ENCODE measurements around the gene ADAMTS13.
"Not testable (repeated sequence)": the region's sequence is repeated elsewhere in the genome, so short reads cannot be mapped to it uniquely, and the experiment has no call there.

The ADAMTS13 gene

DNA sequence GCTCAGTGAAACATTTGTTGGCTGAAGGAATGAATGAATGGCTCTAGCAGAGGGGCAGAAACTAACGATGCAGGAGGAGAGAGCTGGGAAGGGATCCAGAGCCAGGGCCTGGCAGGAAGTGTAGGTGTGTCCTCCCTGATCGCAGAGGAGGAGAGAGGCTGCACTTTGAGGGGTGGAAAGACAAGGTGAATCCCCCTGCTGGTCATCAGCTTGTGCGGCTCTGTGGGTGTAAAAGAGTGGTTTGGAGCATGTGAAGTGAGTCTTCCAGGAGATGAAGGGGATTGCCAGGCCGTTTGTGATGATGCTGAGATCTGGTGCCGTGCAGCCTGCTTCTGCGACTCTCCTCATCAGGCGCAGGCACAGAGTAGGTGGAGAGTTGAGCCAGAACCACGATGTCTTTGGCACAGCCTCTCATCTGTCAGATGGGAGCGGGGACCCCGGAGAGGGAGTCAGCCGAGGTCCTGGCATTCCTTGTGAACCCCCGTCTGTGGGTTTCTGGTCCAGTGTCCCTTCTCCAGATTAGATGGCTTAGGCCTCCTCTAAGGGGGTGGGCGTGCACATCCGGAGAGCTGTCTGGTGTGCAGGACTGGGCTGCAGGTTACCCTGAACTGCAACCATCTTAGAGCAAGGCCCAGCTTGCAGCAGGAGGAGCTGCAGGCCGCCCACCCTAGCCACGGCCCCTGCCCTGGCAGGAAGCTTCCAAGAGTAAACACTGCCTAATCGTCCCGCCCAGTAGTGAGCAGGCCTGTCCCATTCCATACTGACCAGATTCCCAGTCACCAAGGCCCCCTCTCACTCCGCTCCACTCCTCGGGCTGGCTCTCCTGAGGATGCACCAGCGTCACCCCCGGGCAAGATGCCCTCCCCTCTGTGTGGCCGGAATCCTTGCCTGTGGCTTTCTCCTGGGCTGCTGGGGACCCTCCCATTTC, at the start of gene ADAMTS13:
ADAMTS13 (plus strand) TSS at position 753 of the 928 bp plus-strand sequence; CDS start at position 830, 77 bp downstream.
- DNase-seq (ENCODE audit: low spot score), result no peak

DNA sequence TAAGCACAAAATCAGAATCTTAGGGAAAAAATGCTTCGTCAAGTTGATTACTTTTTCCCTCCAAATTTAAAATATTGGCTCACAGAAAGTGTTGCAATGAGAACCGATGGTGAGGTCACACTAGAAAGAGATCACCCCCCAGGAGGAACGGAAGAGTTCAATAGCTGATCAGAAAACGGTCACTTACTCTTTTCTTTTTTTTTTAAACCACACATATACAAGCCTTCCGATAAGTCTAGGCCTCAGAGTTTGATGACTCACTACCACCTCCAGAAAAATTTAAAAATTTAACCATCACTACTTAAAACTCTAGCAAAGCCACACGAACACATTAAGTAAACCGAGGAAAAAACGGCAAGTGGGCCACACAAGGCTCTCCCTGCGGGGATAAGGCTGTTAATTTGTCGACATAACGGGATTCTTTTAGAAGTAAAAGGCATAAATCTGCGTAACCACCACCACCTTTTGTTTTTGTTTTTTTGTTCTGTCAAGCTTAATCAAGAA, 47.5 kb upstream of the ADAMTS13 start:
- no peak for DNase-seq (ENCODE audit: low spot score)

DNA sequence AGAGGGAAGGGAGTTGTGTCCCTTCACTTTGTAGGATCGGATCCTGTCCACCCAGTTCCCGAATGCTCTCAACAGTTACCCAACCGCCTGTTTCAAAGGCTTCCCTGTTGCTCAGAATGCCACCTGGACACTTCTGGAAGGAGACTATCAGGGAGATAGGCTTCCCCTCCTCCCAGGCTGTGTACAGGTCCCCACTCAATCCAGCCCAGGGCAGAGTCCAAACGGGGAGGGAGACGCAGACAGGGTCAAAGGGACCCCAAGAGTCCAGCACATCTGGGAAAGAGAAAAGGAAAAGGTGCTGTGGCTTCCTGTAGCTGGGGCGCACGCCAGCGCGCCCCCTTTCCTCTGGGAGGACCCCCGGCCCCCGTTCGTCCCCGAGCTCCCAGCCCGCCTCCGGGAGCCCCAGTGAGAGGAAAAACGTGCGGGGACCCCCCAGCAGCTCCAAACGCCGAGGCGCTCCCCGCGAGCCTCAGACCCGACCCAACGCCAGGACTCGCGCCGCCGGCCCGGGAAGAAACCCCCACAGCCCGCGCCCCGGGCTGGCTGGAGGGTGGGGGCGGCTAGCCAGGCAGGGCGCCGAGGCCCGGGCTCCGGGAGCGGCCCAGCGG, 46.9 kb upstream of the ADAMTS13 start:
- DNase-seq (ENCODE audit: low spot score), result no peak

DNA sequence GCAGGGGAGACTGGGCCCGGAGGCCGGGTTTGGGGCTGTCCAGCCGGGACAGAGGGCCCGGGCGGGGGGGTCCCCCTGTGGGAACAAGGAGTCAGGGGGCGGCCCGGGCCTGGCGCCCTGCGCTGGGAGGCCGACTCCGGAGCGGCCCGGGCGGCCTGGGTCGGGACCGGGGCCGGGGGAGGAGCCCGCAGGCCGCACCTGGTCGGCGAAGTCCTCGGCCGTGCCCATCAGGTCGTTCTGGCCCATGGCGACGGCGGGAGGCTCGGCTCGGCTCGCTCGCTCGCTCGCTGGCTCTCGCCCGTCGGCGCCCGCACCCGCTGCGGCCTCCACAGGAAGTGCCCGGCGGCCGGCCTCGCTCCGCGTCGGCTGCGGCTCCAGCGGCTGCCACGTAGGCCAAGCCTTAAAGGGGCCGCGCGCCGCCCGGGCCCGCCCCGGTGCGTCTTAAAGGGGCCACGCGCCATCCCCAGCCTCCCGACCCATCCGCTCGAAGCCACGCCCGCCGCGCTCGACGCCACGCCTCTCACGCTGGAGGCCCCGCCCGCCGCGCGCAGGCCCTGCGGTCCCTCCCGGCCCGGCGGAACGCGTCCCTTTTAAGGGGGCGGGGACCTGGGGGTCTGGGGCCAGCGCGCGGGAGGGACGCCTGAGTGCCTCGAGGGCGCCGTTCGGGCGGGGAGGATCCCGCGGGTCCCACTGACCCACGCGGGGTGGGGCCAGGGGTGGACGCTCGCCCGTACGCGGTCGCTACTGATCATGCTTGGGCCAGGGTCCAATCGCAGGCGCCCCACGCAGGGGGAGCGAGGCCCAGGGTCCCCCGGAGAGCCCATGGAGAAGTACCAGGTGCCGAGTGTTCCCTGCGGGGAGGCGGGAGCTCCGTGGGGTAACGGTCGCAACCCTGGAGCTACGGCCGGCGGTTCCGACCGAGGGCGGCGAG, 46.2 kb upstream of the ADAMTS13 start, which contains the start of the genes STKLD1 and SURF4:
STKLD1 (plus strand) TSS at position 643 of the 931 bp plus-strand sequence; CDS start at position 751, 108 bp downstream.
SURF4 (minus strand) TSS at position 337 of the 931 bp plus-strand sequence; CDS start at position 246, 91 bp downstream.
- DNase-seq (ENCODE audit: low spot score), result peak; percentile 97

DNA sequence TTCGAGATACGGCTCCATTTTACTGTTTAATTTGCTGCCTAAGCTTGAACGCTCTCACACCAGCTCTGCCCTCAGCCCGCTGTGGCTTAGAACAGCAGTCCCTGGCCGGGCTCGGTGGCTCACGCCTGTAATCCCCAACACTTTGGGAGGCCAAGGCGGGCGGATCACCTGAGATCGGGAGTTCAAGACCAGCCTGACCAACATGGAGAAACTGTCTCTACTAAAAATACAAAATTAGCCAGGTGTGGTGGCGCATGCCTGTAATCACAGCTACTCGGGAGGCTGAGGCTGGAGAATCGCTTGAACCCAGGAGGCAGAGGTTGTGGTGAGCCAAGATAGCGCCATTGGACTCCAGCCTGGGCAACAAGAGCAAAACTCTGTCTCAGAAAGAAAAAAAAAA, 44.9 kb upstream of the ADAMTS13 start:
- DNase-seq (ENCODE audit: low spot score), result not testable (repeated sequence)

DNA sequence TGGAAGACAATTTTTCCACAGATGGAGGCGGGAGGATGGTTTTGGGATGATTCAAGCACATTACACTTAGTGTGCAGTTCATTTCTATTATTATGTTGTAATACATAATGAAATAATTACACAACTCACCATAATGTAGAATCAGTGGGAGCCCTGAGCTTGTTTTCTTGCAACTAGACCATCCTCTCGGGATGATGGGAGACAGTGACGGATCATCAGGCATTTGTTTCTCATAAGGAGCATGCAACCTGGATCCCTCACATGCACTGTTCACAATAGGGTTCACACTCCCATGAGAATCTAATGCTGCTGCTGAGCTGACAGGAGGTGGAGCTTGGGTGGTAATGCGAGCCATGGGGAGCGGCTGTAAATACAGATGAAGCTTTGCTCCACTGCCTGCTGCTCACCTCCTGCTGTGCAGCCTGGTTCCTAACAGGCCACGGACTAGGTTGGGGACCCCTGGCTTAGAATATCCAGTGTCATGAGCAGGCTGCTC, 44.4 kb upstream of the ADAMTS13 start:
- DNase-seq (ENCODE audit: low spot score), result no peak

DNA sequence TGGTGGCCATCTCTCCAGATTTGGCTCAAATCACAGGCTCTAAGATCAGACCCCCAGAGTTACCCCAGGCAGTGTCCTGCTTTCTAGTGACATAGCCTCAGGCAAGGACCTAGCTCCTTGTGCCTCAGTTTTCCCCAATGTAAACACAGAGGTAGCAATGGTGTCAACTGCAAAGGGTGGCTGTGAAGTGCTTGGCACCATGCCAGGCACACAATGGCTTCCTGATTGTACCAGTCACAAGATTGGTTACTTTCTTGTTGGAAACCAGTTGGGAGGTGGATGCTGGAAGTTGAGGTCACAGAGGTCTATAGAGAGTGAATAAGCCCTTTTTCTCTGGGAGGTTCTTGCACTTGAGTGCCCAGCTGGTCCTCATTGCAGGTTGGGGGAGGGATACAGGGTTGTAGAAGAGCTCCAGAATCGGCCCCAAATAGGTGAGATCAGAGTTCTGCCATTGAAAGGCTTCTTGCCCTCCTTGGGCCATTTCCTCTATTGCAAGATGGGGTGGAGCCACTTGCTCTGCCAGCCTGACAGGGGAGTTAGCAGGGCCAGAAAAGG, 43.7 kb upstream of the ADAMTS13 start:
- no peak for DNase-seq (ENCODE audit: low spot score)

DNA sequence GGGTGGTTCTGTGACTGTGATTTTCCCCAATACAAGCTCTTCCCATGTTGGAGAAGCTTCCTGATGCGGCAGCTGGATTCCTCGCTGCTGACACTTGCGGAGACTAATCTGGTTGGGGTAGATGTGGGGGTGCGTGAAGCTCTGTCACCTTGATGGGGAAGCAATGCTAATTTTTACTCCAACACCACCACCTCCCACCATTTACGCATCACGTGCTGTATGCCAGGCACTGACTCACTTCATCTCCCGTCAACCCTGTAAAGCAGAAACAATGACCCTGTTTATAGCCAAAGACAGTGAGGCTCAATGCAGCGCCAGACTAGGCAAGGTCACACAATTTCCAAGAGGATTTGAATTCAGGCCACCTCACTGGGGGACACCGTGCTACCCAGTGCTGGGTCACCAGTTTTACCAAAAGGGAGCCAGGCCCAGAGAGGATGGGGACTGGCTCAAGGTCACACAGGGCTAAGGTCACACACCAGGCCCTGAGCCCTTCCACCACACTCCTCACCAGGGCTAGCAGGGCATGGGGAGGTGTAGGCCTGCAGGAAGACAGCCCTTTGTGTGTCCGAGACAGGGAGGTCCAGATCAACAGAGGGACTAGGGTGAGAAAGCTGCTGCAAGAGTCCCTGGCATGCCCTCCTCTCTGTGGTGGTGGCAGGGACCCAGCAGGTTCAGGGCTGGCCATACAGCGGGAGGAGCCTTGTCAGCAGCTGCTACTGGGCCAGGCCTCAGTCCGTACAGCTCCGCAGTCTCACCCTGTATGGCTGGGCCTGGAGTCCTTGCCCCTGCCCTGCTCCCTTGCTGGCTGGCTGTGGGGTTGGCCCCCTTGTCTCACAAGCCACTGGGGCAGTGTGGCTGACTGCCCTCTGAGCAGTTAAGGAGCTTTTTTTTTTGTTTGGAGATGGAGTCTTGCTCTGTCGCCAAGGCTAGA, 42.7 kb upstream of the ADAMTS13 start:
- DNase-seq (ENCODE audit: low spot score), result no peak

DNA sequence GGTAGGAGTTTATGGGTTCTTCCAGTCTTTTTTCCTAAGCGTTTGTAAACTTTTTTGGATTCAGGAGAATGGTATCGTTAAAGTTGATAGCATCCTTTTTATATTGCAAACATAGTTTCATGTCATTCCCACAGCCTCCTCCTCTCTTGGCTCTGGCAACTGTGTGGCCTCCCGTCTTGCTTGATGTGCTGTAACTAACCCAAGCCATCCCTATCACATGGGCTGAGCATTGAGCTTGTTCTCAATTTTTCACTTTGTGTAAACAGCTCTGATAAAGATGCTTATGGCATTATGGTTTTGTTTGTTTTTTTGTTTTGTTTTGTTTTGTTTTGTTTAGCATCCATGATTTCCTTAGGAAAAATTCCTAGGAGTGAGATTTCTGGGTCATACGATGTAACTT, 41.4 kb upstream of the ADAMTS13 start:
- no peak for DNase-seq (ENCODE audit: low spot score)

DNA sequence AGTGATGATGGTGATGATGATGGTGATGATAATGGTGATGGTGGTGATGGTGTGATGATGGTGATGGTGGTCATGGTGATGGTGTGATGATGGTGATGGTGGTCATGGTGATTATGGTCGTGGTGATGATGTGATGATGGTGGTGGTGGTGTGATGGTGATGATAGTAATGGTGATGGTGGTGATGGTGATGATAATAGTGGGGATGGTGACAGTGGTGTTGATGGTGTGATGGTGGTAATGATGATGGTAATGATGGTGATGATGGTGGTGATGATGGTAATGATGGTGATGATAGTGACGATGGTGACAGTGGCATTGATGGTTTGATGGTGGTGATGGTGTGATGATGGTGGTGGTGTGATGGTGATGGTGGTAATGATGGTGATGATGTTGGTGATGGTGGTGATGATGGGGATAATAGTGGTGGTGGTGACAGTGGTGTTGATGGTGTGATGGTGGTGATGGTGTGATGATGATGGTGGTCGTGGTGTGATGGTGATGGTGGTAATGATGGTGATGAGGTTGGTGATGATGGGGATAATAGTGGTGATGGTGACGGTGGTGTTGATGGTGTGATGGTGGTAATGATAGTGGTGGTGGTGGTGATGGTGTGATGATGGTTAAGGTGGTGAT, 39.5 kb upstream of the ADAMTS13 start:
- DNase-seq (ENCODE audit: low spot score), result no peak

DNA sequence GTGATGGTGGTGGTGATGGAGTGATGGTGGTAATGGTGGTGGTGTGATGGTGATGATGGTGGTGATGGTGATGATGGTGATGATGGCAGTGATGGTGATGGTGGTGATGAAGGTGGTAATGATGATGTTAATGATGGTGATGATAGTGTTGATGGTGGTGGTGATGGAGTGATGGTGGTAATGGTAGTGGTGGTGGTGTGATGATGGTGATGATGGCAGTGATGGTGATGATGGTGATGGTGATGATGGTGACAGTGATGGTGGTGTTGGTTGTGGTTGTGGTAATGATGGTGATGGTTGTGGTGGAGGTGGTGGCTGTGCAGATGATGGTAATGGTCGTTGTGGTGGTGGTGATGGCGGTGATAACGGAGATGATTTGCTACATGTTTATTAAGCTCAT, 38.7 kb upstream of the ADAMTS13 start:
- DNase-seq (ENCODE audit: low spot score), result no peak

DNA sequence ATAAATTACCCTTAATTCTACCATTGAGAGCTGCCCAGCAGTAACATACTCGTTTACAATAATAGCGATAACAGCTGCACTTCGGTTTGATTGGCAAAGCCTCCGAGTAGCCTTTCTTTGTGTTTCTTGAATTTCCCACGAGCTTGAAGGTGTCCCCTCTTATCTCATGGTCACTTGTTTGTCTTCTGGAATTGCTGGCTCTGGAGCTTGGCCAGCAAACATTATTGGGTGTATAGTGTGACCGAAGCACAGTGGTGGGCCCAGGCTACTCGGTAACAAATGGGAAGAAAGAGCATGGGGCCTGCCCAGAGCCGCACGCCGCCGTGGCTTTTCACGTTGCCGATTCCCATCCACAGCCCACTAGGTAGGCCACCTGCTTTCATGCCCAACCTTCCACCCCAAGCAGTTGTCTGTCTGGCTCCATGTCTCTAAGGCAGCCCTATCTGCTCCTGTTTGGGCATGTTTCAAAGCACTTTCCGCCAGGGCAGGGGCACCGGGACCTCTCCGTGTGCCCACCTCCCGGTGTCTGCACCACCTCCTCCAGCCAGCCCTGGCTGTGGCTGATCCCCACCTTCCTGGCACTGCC, 37.3 kb upstream of the ADAMTS13 start:
- DNase-seq (ENCODE audit: low spot score), result no peak

DNA sequence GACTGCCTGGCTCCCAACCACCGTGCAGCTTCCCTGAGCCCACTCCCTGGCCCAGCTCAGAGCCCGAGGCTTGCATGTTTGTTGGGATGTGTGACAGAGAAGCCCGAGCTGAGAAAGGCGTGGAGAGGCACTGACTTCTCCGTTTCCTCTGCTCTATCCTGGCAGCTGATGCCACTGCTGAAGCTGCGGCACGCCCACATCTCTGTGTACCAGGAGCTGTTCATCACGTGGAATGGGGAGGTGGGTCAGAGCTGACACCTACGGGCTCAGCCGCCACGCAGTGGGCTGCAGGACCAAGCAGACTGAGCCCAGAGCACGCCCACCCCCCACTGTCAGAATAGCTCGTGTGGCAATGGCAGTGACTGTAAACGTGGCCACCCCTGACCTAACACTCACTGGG, 36.7 kb upstream of the ADAMTS13 start:
- no peak for DNase-seq (ENCODE audit: low spot score)

DNA sequence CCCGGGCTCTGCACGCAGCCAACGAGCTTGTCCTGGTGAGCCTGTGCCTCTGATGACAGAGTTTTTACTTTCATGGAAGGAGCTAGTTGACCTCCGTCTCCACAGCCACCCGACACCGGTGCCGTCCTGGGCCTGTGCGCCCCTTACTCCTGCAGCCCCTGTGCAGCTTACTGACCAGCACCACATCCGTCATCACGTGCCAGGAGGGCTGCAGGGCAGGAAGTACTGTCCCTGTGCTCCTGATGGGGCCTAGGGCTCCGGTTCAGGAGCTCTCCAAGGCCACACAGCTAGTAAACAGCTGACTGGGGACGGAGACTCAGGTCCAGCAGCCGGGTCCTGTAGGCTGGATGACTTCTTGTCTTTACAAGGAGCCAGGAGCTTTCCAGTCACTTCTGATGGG, 35.8 kb upstream of the ADAMTS13 start:
- no peak for DNase-seq (ENCODE audit: low spot score)

DNA sequence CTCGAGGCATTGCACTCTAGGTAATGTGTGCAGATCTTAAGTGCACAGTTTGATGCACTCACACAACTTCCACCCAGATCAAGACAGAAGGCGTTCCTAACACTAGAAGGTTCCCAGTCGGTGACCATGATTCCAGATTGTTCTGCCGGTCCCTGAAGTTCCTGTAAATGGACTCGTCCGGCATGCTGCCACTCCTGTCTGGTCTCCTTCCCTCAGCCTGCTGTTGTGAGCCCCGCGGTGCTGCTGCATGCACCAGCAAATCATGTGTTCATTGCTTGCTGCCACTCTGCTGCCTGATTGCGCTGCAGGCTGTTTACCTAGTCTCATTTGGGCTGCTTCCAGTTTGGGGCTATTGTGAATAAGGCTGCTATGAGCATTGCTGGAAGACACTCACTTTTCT, 34.5 kb upstream of the ADAMTS13 start:
- DNase-seq (ENCODE audit: low spot score), result no peak

DNA sequence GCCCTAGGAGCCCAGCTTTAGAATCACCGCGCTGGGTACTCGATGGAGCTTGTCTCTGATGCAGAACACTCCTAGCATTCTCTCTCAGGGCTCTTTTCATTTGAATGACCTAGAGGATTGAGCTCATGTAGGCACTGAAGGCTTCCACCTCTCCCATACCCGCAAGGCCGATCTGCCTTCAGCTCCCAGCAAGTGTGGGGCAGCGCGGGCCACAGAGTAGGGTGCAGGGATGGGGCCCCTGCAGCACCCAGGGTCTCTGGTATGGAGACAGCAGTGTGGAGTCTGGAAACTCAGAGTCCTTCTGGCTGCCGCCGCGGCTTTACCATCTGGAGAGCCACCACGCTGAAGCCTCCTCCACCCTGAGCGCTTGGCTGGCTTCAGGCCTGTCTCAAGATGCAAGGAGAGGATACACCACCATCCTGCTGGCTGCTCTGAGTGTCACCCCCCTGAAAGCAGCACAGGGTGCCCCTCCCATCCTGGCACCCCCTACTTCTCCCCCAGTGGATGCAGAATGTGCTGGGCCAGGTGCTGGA, 33.1 kb upstream of the ADAMTS13 start:
- no peak for DNase-seq (ENCODE audit: low spot score)

DNA sequence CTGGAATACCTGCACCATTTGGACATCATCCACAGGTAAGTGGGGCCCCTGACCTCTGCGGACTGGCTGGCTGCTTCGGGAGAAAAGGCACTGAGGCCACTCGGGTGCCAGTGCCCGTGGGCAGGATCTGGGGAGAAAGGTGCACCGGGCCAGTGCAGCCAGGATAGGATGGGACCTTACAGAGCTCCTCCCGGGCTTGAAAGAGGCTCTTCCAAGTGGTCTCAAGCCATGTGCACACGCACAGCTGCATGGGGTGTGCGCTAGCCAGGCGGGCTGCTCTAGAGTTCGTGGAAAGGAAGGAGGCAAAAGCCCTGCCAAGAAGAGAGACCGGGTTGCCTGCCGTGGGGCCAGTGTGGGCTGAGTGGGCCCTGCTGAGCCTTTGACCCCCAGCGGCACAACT, 32.6 kb upstream of the ADAMTS13 start:
- no peak for DNase-seq (ENCODE audit: low spot score)

DNA sequence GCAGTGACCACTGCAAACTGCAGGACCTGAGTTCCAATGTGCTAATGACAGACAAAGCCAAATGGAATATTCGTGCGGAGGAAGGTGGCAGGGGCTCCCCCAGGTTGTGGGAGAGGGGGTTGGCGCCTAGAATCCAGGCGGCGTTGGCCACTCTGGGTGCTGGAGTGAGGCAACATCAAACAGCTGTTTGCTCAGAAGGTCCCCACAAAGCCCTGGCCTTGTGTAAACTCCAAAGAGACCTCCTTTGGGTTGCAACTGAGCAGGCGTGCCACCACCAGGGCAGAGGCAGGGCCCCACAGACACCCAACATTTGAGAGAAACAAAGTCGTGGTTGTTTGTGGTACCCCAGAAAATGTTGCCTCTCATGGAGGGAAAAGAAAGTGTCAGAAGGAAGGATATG, 31.5 kb upstream of the ADAMTS13 start:
- no peak for DNase-seq (ENCODE audit: low spot score)

DNA sequence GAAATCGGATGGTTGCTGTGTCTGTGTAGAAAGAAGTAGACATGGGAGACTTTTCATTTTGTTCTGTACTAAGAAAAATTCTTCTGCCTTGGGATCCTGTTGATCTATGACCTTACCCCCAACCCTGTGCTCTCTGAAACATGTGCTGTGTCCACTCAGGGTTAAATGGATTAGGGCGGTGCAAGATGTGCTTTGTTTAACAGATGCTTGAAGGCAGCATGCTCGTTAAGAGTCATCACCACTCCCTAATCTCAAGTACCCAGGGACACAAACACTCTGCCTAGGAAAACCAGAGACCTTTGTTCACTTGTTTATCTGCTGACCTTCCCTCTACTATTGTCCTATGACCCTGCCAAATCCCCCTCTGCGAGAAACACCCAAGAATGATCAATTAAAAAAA, 30.7 kb upstream of the ADAMTS13 start:
- not testable (repeated sequence) for DNase-seq (ENCODE audit: low spot score)

All from ecto neural progenitor cell (in vitro differentiated cells).